NCI-H69 (cell line): ENCODE measurements around the gene CD247.

Experiments used
- DNase-seq: peaks from one replicate; lab custom pipeline; 2025; lab: John Stamatoyannopoulos, UW

Gene CD247

DNA sequence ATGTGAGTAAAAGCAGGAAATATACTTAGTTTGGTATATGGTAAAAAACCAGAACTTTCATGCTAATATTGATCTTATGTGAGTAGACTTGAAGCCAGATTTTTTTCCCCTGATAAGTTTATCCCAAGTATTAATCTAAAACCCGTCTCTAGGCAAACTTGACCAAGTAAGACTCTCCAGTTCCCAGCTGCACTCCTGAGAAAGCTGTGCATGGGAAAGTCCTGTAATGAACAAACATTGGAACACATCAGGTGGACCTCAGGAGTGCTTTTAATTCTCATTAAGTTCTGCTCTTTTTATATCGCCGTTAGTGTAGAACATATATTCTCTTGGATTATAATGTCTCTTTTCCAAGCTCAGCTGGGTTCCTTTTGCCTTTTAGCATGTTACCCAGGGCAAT, 105.0 kb downstream of the CD247 start:
- DNase-seq, result no peak

DNA sequence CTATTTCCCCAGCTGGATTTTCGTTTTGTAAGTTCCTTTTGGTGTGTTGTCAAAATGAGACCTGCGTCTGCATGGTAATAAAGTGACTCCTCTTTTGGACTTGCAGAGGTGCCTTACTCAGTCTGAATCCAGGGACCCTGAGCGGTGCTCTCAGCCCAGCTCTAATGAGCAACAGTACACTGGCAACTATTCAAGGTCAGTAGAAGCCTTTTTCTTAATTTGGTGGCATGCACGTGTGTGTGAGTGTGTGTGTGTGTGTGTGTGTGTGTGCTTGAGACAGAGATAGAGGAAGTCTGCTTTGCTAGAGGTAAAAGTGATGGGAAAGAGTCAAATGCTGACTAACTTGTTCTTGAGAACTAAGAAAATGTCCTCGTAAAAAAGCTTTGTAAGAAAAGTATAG, 105.4 kb downstream of the CD247 start:
- no peak for DNase-seq

DNA sequence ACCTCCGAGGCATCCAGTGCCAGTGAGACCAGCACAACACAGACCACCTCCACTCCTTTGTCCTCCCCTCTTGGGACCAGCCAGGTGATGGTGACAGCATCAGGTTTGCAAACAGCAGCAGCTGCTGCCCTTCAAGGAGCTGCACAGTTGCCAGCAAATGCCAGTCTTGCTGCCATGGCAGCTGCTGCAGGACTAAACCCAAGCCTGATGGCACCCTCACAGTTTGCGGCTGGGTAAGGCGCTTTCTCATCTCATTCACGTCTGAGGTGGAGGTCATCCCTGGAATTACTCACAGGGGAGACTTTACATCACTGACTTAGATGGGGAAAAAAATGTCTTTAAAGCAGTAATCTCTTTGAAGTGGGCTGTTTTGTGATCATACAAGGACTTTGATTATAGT, 106.3 kb downstream of the CD247 start:
- peak; percentile 60 for DNase-seq

DNA sequence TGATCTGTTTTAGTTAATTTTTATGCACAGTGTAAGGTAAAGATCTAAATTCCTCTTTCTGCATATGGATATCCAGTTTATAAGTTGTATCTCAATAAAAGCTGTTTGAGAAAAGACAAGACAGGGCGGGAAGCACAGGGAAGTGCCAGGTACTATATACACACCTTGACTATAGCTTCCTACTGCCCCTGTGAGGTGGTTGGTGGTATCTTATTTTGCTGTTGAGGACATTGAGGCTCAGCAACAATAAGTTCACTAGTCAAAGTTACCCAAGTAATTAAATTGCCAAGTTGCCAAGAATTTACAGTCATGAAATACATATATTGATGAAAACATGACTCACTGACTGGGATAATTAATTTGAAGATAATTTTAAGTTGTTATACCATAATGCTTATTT, 109.1 kb downstream of the CD247 start:
- peak; percentile 65 for DNase-seq

DNA sequence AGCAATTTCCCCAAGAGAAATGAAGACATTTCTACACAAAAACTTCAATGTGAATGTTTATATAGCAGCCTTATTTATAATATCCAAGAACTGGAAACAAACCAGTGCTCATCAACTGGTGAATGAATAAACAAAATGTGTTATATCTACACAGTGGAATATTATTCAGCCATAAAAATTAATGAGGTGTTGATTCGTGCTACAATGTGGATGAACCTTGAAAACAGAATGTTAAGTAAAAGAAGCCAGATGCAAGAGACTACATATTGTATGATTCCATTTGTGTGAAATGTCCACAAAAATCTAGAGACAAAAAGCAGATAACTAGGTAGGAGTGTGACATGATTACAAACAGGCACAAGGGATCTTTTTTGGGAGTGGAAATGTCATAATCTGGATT, 110.0 kb downstream of the CD247 start:
- no peak for DNase-seq

DNA sequence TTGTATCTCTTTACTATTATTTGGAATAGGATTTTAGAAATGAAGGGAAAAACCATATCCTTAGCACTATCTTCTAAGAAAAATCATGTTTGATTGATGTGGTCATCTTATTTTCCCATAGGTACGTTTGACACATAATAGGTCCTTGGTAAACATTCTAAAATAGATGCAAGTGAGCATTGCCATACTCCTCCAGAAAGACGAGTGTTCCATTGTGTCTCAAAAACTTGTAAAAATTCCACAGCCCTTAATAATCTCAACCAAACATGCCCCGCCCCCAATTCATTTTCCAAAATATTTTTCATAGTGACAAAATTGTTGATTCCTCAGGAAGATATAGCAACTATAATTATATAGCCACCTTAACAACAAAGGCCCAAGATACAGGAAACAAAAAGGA, 113.4 kb downstream of the CD247 start:
- DNase-seq, result no peak

DNA sequence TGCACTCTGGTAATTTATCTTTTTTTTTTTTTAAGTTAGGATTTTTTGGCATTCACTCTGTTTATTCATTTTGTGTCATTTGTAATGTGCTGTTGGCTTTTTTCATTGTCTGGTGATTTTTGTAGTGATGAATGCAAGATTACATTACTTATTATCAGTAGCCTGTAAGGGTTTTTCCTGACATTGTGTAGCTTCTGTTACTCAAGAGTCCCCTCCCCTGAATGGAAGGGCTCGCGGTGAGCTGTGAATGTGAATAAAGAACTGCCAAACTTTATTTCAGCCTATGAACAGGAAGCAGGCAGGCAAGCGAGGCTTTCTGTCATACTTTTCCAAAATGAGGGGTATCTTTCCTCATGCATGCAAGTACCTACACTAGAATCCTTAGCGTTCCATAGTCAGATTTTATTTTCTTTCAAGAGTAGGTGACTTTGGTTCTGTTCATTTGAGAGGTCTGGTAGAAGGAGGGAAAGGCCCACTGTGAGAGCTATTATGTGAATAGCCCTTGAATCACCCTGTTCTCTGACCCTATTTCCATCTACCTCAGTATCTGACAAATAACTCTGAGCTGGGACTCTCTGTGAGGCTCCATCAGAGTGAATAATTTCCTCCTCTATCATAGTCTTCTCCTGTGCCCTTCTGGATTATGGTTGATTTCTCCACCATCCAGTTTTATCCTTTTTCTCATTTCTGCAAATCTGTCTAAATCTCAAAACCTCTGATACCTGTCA, 114.0 kb downstream of the CD247 start:
- DNase-seq, result no peak

DNA sequence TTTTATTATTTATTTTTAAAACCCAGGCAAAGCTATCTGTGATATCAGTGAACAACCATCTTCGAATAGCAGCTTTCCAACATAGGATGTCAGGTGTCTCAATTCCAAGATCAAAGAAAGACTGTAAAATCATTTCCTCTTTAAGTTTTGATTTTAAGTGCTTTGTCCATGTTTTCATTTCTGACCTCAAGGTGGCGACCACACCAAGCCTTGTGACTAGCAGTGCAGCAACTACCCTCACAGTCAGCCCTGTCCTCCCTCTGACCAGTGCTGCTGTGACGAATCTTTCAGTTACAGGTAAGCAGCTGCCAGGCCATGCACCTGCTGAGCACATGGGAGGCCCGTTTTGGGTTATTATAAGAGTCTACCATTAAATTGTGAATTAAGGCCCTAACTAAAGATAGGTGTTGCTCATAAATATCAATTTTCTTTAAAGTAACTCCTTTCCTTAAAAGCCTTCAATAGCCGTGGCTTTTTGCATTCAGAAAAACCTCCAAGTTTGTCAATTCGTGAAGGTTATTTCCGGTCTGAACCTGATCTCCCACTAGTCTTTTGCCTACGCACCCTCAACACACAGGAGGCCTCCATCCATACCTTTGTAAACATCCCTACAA, 117.0 kb downstream of the CD247 start:
- DNase-seq, result peak; percentile 70

DNA sequence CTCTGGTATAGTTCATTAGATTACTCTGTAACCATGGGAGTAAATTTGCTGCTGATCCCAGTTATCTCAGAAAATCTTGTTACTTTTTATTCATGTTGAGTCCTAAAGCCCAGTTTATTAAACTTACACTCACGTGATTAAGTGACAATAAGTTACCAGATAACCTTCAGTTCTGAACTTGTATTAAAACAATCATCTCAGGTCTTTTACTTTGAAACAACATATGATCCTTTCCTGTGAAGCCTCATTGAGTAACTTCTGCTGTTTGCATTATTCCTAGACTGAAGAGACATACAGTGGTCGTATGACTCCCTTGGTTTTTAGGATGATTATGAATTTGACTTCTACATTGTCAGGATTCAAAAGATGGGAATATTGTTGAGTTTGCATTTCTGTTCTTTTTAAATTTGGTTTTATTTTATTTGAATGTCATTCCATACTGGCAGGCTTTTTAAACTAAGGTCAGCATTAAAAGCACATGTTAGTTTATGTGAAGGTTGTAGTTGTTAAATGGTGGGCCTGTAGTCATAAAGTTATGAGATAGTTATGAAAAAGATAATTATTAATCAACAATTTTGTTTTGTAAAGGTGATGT, 117.9 kb downstream of the CD247 start:
- no peak for DNase-seq

DNA sequence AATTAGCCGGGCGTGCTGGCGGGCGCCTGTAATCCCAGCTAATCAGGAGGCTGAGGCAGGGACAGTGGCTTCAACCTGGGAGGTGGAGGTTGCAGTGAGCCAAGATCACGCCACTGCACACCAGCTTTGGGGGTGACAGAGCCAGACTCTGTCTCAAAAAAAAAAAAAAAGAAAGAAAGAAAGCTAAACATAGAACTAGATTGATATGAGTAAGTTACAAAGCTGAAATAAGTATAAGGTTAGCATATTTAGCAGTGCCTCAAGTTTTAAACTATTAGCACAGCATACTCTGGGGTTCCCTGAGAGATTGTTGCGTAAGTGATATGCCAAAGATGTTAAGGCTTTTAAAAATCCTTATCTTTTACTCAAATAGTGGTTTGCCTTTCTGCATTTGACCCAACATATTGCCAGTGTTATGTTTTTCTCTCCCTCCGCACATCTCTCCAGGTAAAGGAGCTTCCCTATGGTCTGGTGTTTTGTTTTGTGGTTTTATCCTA, 126.1 kb downstream of the CD247 start:
- no peak for DNase-seq

DNA sequence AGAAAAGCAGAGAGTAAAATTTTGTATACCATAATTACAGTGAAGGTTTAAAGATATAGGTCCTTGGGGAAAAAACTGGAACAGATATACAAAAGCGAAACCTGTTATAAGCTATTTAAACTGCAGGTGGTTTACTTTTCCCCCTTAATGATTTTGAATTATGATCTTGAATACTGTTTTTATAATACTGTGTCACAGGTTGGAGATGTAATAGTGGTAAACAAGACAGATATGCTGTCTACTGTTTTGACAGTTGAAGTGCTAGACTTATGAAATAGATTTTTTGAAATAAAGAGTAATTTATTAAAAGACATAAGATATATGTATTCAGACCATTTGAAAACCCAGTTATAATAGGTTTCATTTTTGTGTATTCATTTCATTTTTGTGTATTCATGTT, 129.4 kb downstream of the CD247 start:
- DNase-seq, result peak; percentile 79

DNA sequence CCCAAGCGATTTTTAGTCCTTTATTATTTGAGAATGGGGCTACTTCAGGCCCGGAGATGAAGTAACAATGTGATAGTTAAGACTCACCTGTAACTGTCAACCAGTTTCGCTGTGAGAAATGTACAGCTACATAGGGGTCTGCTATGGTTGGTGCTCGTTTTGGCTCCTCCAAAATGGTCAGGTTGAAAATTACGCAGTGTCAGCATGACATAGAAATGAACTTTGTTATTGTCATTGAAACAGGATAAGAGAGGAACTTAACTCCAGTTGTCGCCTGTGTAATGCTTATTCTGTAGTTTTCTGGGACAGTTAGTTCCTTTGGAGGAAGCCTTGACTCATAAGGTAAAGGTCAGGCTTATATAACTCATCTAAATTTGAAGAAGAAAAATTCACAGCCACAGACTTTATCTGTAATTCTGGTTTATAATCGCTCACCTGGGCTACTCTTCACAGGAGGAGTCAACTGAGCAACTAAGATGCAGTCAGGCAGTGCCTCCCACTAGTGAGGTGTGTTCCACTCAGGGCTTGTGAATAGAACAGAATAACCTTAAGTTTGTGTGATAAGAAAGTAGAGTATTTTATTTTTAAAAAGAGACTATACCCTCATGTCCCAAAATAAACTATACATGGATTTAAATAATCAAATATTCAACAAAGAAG, 130.9 kb downstream of the CD247 start:
- DNase-seq, result no peak
